ENCODE results near the gene GOT1. TPM values are rescaled to one million over a fixed set of nuclear protein-coding genes. Genes with fewer than 3 reads are reported as not detected.

The GOT1 gene
- total and polyA plus RNA-seq, 2 donors (not counting 3 experiments of a cell fraction or from before 2014, with no cell fraction given) = 14.4 to 36.3 TPM

- no peak overlapping the region for H2AFZ ChIP-seq (ENCODE audit: low read depth, low read length)
- H3K9ac ChIP-seq (replicated peaks; ENCODE audit: extremely low read depth, insufficient read depth, low read length) = no peak overlapping the region
- TF ChIP-seq POLR2A (IDR thresholded peaks at IDR 0.05; ENCODE audit: low read depth, low read length) (no peak), GATA2 (IDR thresholded peaks at IDR 0.05; ENCODE audit: insufficient read depth, insufficient read length, low read depth, low read length) (no peak), CTCF (IDR thresholded peaks at IDR 0.05; ENCODE audit: extremely low read depth in 1 of 2, insufficient read depth in 1 of 2, low read depth in 1 of 2, low read length in 2 of 2) (no peak), POLR2AphosphoS5 (IDR thresholded peaks at IDR 0.05; ENCODE audit: insufficient read depth, low read depth, low read length) (no peak)
- dilution Hi-C loops (cut with MboI; ENCODE audit: extremely low pct_ligation_motif_present, low sequenced_read_pairs) (no loop called here), intact Hi-C loops (cut with micrococcal nuclease) (no loop called here)
- no peak overlapping the region for H3K27ac ChIP-seq (ENCODE audit: insufficient read depth, low read depth, low read length)
- DNase-seq (ENCODE audit: low read depth, low spot score) (no peak), FAIRE-seq (no peak)
- H3K27me3 ChIP-seq (ENCODE audit: control insufficient read depth in 2 of 2, insufficient read depth in 2 of 2, low read length in 2 of 2) = peaks cover 30 to 35% of the 10 kb centered on the region in 2 experiments
- H3K4me2 ChIP-seq (ENCODE audit: insufficient read depth, low read length) = no peak overlapping the region
- H3K4me1 ChIP-seq (ENCODE audit: control insufficient read depth, extremely low read depth, insufficient read depth, low read length) = peaks cover 1% of the 10 kb centered on the region
- no peaks in the 10 kb centered on the region for H4K20me1 ChIP-seq (replicated peaks; ENCODE audit: control insufficient read depth, extremely low read depth, insufficient read depth, low read length)
- H3K79me2 ChIP-seq (ENCODE audit: control insufficient read depth, insufficient read depth, low read length) = no peaks in the 10 kb centered on the region
- BruUV-seq (replicated peaks) = no TSS peak
- ChIA-PET CTCF (no interaction called here), POLR2A (no interaction called here)
- H3K36me3 ChIP-seq (ENCODE audit: control insufficient read depth in 2 of 2, extremely low read depth in 1 of 2, insufficient read depth in 2 of 2, low read length in 2 of 2) = no peaks in the 10 kb centered on the region
- no peaks in the 10 kb centered on the region for H3K9me3 ChIP-seq (replicated peaks; ENCODE audit: control insufficient read depth, insufficient read depth, low read length)
- no peak overlapping the region for H3K4me3 ChIP-seq (replicated peaks in 1 of 3; ENCODE audit: insufficient read depth in 1 of 3, low read depth in 1 of 3, low read length in 3 of 3)
- no peaks in the 10 kb centered on the region for H3K9me1 ChIP-seq (replicated peaks; ENCODE audit: control insufficient read depth, extremely low read depth, insufficient read depth, low read length)
Measured at GRCh38 chr10:99369126-99369525, 61.3 kb downstream of the GOT1 start.

- Histone ChIP-seq H3K9me1 (replicated peaks; ENCODE audit: control insufficient read depth, extremely low read depth, insufficient read depth, low read length) (no peaks in the 10 kb centered on the region), H3K4me1 (ENCODE audit: control insufficient read depth, extremely low read depth, insufficient read depth, low read length) (no peaks in the 10 kb centered on the region), H3K9me3 (replicated peaks; ENCODE audit: control insufficient read depth, insufficient read depth, low read length) (no peaks in the 10 kb centered on the region), H4K20me1 (replicated peaks; ENCODE audit: control insufficient read depth, extremely low read depth, insufficient read depth, low read length) (no peaks in the 10 kb centered on the region), H3K27ac (ENCODE audit: insufficient read depth, low read depth, low read length) (no peak overlapping the region), H3K9ac (replicated peaks; ENCODE audit: extremely low read depth, insufficient read depth, low read length) (no peak overlapping the region), H2AFZ (ENCODE audit: low read depth, low read length) (no peak overlapping the region), H3K4me2 (ENCODE audit: insufficient read depth, low read length) (no peak overlapping the region), H3K27me3 (ENCODE audit: control insufficient read depth in 2 of 2, insufficient read depth in 2 of 2, low read length in 2 of 2) (peaks cover 30 to 35% of the 10 kb centered on the region in 2 experiments), H3K4me3 (replicated peaks in 1 of 3; ENCODE audit: insufficient read depth in 1 of 3, low read depth in 1 of 3, low read length in 3 of 3) (no peak overlapping the region), H3K36me3 (ENCODE audit: control insufficient read depth in 2 of 2, extremely low read depth in 1 of 2, insufficient read depth in 2 of 2, low read length in 2 of 2) (no peaks in the 10 kb centered on the region), H3K79me2 (ENCODE audit: control insufficient read depth, insufficient read depth, low read length) (no peaks in the 10 kb centered on the region)
- dilution Hi-C loops (cut with MboI; ENCODE audit: extremely low pct_ligation_motif_present, low sequenced_read_pairs) (no loop called here), intact Hi-C loops (cut with micrococcal nuclease) (no loop called here)
- no peak for FAIRE-seq
- POLR2A ChIA-PET = no interaction called here
- TF ChIP-seq CTCF (IDR thresholded peaks at IDR 0.05; ENCODE audit: extremely low read depth in 1 of 2, insufficient read depth in 1 of 2, low read depth in 1 of 2, low read length in 2 of 2) (no peak), MYC (IDR thresholded peaks at IDR 0.05; ENCODE audit: low read depth, low read length) (no peak), POLR2AphosphoS5 (IDR thresholded peaks at IDR 0.05; ENCODE audit: insufficient read depth, low read depth, low read length) (no peak), EZH2 (IDR thresholded peaks at IDR 0.05; ENCODE audit: borderline replicate concordance, low read depth, low read length, severe bottlenecking) (no peak), POLR2A (IDR thresholded peaks at IDR 0.05; ENCODE audit: low read depth, low read length) (no peak), JUN (IDR thresholded peaks at IDR 0.05; ENCODE audit: borderline replicate concordance, insufficient read depth, insufficient read length, low read depth) (no peak), MAX (IDR thresholded peaks at IDR 0.05; ENCODE audit: insufficient read depth, insufficient read length) (no peak), GATA2 (IDR thresholded peaks at IDR 0.05; ENCODE audit: insufficient read depth, insufficient read length, low read depth, low read length) (no peak), FOS (IDR thresholded peaks at IDR 0.05; ENCODE audit: borderline replicate concordance, insufficient read depth, low read length) (no peak)
- DNase-seq (ENCODE audit: low read depth, low spot score) = no peak
- CTCF ChIA-PET = no interaction called here
- no TSS peak for BruUV-seq (replicated peaks)
Measured at GRCh38 chr10:99368646-99369045, 61.8 kb downstream of the GOT1 start.

All from endothelial cell of umbilical vein (primary cell).